CD4-positive, alpha-beta T cell treated with Interleukin-15 for 4 hours (primary cell): ENCODE measurements around the gene MORN3.
"Not testable (repeated sequence)": the region's sequence is repeated elsewhere in the genome, so short reads cannot be mapped to it uniquely, and the experiment has no call there.

ENCODE experiments used
- DNase-seq: peaks from one replicate; pipeline ENCODE4 v3.0.0-alpha.2; 2020; ENCODE audit warnings: low spot score

The MORN3 gene

DNA sequence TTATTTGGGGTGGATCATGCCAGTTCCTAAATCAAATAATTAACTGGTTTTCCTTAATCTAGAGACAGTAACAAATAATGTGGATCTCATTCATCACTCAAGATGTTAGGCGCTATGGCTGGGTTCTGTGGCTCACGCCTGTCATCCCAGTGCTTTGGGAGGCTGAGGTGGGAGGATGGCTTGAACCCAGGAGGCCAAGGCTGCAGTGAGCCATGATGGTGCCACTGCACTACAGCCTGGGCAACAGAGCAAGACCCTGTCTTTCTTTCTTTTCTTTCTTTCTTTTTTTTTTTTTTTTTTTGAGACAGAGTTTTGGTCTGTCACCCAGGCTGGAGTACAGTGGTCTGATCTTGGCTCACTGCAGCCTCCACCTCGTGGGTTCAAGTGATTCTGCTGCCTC, 23.3 kb upstream of the MORN3 start:
- not testable (repeated sequence) for DNase-seq

DNA sequence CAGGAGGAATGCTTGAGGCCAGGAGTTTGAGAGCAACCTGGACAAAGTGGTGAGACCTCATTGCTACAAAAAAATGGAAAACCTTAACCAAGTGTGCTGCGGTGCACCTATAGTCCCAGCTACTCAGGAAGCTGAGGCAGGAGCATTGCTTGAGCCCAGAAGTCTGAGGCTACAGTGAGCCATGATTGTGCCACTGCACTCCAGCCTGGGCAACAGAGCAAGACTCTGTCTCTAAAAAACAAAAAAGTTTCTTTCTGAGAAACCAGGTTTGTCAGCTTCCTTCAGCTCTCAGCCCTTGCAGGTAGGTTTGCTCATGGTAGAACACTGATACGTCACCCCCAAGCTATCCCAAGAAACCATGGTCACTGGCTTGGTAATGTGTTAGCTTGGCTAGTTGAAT, 20.0 kb upstream of the MORN3 start:
- no peak for DNase-seq

DNA sequence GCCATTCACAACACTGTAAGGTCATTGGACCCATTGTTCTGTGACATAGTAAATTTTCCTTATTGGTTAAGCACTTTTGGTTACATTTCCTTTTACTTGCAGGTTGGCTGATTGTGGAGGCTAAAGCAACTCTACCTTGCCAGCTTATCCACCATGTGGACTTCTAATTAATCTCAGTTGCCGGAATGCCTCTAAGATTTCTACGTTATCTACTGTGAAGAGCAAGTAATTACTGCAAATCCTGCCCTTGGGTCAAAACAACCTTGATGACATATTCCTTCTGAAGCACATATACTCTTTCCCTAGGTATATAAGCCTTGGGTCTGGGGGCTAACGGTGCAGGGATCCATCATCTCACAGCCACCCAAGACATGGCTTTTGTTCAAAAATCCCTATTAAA, 19.5 kb upstream of the MORN3 start:
- DNase-seq: no peak

GRCh38 chr12:121679661-121680197, 10.3 kb upstream of the MORN3 start:
- DNase-seq: not testable (repeated sequence)

DNA sequence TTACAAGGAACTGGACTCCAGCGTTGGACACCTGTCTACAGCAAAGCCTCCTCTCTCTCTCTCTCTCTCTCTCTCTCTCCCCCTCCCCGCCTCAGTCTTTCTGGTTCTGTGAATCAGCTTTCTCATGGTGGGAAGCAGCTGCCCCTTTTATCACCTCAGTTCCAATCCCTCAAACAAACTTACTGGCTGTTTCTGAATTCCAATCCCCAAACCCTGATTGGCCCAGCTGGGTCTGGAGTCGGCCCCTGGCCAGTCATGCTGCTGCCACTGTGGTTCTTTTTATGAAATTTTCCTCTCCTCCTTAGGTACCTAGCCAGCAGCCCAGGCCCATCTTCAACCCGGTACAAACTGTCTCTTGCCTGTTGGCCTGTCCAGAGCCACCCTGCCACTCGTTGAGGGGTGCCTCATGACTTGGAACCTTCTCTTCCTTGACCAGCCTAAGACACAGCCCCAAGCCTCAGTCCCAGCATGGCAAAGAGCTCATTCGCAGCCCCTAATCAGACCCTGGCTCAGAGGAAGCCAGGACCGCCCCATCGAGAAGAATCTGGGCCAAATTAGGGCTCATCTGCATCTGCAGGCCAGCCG, 9.4 kb upstream of the MORN3 start:
- DNase-seq: no peak

GRCh38 chr12:121678305-121678704, 8.9 kb upstream of the MORN3 start:
- DNase-seq: no peak

DNA sequence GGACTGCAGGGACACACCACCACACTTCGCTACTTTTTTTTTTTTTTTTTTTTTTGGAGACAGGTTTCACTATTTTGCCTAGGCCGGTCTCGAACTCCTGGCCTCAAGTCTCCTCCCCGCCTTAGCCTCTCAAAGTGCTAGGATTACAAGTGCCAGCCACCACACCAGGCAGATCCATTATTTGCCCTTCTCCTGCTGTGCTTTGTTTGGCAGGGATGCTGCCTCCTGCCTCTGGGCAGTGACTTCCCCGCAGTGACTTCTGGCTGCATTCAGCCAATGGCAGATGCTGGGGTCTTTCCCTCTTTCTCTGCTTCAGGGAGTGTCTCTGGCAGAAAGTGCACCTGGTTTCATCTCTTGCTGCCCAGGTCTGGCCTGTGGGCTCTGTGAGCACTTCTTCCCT, 6.7 kb upstream of the MORN3 start:
- DNase-seq: no peak

DNA sequence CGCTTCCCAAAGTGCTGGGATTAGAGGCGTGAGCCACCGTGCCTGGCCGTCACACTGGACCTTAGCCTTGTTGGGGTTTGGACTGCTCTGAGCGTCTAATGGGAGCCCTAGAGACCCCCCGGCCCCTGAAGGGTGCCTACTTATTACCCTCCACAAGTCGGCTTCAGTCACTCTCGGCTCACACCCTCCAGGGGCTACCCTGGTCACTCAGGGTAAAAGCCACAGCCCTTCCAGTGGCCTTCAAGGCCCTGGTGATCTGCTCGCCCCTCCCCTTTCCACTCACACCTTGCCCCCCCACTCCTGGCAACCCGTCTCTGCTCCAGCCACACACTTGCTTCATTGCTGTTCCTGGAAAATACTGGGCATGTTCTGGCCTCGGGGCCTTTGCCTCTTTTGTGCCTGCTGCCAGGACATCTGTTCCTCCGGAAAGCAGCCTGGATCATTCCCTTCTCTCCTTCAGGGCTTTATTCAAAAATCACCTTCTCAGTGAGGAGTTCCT, 3.6 kb upstream of the MORN3 start:
- DNase-seq: no peak

DNA sequence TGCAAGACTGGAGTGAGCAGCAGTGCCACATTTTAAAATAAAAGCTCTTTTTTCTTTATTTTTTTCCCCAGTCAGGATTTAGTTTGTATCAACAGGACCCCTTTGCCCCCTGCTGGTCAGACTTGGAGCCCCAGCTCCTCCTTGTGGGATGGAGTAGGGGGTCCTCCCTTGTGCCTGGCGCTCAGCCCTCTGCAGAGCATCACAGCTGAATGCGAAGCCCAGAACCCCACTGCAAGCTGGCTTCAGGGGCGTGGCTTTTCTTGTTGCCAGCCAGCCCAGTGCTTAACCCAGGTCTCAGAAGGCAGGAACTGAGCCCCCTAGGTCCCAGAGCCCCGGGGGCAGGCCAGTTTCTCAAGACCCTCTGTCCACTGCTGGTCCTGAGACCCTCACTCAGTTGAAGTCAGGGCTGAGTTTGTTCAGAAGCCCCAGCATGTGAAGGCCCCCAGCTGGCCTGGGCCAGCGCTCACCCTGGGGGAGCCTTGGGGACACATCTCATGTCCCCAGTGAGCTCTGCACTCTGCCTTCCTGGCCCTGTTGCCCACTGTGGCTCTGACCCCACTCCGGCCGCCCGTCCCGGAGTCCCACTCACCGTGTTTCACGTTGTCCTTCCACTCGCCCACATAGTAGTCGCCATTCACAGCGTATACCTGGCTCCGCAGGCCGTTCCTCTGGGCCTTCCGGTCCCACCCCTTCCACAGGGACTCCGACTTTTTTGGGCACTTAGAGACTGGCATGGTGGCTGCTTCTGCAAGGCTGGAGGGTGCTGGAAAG, 519 bp downstream of the MORN3 start:
- DNase-seq: peak; percentile 60

DNA sequence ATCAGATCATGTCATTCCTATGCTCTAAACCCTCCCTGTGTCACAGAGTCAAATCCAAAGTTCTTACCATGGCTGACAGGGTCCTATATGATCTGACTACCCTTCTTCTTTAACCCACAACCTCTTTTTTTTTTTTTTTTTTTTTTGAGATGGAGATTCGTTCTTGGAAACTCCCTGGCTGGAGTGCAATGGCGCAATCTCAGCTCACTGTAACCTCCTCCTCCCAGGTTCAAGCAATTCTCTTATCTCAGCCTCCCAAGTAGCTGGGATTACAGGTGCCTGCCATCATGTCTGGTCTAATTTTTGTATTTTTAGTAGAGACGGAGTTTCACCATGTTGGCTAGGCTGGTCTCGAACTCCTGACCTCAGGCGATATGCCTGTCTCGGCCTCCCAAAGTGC, 2.6 kb downstream of the MORN3 start:
- not testable (repeated sequence) for DNase-seq

DNA sequence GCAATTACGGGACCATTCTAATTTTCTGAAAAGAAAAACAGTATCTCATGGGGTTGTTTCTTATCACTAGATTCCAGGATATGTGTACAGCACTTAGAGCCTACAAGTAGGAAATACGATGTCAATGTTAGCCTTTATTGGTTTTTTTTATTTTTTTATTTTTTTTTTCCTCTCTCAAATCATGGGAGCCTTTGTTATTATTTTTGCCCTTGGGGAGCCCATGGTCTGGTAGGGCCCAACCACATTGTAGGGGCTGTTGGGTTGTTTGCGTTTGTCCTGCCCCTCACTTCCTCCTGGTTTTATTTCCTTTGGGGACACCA, 5.9 kb downstream of the MORN3 start:
- no peak for DNase-seq

DNA sequence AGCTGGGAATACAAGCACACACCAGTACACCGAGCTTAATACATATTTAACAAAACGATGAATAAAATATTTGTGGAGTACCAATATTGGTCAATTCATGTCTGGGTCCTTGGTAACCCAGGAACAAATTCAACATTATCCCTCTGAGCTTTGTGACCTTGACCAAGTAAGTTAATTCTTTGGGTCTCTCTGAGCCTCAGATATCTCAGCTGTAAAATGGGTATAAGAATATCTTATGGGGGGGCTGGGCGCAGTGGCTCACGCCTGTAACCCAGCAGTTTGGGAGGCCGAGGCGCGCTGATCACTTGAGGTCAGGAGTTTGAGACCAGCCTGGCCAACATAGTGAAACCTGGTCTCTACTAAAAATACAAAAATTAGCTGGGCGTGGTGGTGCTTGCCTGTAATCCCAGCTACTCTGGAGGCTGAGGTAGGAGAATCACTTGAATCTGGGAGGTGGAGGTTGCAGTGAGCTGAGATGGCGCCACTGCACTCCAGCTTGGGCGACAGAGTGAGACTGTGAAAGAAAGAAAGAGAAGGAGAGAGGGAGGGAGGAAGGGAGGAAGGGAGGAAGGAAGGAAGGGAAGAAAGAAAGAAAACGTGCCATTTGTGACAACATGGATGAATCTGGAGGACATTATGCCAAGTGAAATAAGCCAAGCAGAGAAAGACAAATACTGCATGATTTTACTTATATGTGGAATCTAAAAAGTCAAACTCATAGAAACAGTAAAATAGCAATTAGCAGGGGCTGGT, 7.9 kb downstream of the MORN3 start:
- DNase-seq: not testable (repeated sequence)

DNA sequence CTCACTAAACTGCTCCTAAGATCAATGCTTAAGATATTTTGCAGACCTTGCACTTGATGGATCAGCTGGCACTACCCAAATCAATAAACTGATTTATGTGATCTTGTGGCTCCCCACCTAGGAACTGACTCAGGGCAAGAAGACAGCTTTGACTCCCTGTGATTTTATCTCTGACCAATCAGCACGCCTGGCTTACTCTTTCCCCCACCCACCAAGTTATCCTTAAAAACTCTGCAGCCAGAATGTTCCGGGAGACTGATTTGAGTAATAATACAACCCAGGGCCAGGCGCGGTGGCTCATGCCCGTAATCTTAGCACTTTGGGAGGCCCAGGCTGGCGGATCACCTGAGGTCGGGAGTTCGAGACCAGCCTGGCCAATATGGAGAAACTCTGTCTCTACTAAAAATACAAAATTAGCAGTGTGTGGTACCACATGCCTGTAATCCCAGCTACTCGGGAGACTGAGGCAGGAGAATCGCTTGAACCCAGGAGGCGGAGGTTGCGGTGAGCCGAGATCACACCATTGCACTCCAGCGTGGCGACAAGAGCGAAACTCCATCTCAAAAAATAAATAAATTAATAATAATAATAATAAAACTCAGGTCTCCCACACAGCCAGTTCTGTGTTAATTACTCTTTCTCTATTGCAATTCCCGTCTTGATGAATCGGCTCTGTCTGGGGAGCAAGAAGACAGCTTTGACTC, 12.0 kb downstream of the MORN3 start:
- no peak for DNase-seq

DNA sequence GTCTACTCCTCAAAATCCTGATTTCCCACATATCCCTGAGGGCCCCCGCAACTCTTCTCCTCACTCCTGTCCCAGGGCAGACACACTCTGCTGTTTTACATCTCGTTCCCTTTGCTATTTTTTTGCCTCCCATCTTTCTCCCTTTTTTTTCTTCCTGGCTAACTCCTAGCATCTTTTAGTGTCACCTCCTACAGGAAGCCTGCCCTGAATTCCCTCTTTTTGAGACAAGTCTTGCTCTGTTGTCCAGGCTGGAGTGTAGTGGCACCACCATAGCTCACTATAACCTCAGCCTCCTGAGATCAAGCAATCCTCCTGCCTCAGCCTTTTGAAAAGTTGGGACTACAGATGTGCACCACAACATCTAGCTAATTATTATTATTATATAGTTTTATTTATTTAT, 13.3 kb downstream of the MORN3 start:
- DNase-seq: no peak

- no peak for DNase-seq
Measured at GRCh38 chr12:121653999-121654398, 15.5 kb downstream of the MORN3 start.

GRCh38 chr12:121652767-121653497, 16.5 kb downstream of the MORN3 start:
- no peak for DNase-seq

GRCh38 chr12:121651320-121651719, 18.1 kb downstream of the MORN3 start:
- no peak for DNase-seq

DNA sequence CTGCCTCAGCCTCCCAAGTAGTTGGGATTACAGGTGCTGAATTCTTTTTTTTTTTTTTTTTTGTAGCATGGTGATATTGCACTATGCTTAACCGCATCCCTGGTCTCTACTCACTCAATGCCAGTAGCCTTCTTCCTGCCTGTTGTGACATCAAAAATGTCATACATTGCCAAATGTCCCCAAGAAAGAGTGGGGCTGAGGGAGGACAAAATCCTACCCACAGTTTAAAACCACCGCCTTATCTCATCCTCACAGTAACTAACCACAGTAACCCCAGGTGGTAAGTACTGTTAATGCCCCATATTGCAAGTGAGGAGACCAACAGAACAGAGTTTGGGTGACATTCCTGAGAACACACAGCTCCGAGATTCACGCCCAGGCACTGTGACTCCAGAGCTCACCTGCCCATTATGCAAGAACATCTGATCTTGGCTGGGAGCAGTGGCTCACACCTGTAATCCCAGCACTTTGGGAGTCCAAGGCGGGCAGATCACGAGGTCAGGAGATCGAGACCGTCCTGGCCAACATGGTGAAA, 19.6 kb downstream of the MORN3 start:
- peak; percentile 44 for DNase-seq

DNA sequence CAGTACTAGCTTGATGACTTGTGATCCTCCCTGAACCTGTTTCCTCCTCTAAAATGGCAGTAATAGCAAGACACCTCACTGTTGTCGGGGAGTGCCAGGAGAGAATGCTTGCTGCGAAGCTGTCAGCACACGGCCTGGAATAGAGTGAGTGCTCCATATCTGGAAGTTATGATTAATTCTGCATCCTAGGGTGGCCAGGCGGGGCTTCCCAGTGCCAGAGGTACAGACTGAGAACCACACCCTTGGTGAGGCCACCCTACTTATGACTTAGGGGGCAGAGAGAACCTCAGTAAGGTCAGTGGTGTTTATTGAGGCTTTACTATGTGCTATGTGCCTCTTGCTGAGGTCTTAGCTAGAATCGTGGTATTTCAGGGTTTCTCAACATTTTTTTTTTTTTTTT, 20.1 kb downstream of the MORN3 start:
- no peak for DNase-seq

- no peak for DNase-seq
Measured at GRCh38 chr12:121648458-121649028, 20.9 kb downstream of the MORN3 start.

DNA sequence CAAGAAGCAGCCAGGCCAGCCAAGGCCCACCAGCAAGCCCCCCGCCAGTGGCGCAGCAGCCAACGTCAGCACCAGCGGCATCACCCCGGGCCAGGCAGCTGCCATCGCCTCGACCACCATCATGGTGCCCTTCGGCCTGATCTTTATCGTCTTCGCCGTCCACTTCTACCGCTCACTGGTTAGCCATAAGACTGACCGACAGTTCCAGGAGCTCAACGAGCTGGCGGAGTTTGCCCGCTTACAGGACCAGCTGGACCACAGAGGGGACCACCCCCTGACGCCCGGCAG, 28.2 kb downstream of the MORN3 start:
- DNase-seq: no peak
